Activated CD8-positive, alpha-beta T cell treated with anti-CD3 and anti-CD28 coated beads, Interleukin-2, amount 10 ng/mL, durations not matched to agents 7 days and 5 days (primary cell): ENCODE data around the gene SMCP. TPM values are rescaled to one million over a fixed set of nuclear protein-coding genes. Genes with fewer than 3 reads are reported as not detected.

ENCODE experiments used
- ATAC-seq: fragments of 150-1000 bp; cut with Tn5 transposase; one replicate; pipeline ENCODE4 v1.10.0; 2021; ENCODE audit warnings: moderate library complexity
- CTCF ChIA-PET: fragments of 350-600 bp; sonication (Branson Sonifier 250); formaldehyde crosslinking; loops from one replicate; lab custom pipeline; 2021; ENCODE audit warnings: antibody characterized with exemption; lab: Charles Lee
- POLR2A ChIA-PET: fragments of 350-600 bp; sonication (Branson Sonifier 250); formaldehyde crosslinking; loops from one replicate; lab custom pipeline; 2021; ENCODE audit warnings: antibody characterized with exemption; lab: Charles Lee
- DNase-seq: peaks from one replicate; pipeline ENCODE4 v3.0.0-alpha.2; 2020
- H3K27ac Mint-ChIP-seq: one replicate; pipeline ENCODE4 v1.8.0; 2021; ENCODE audit warnings: mild to moderate bottlenecking, mixed read lengths
- H3K27me3 Mint-ChIP-seq: one replicate; pipeline ENCODE4 v1.8.0; 2021; ENCODE audit warnings: low read depth, mixed read lengths
- H3K36me3 Mint-ChIP-seq: one replicate; pipeline ENCODE4 v1.8.0; 2021; ENCODE audit warnings: low read depth, mixed read lengths
- H3K4me1 Mint-ChIP-seq: one replicate; pipeline ENCODE4 v1.8.0; 2021; ENCODE audit warnings: low read depth, mixed read lengths
- H3K4me3 Mint-ChIP-seq: one replicate; pipeline ENCODE4 v1.8.0; 2021; ENCODE audit warnings: mild to moderate bottlenecking, mixed read lengths
- H3K9me3 Mint-ChIP-seq: one replicate; pipeline ENCODE4 v1.8.0; 2022; ENCODE audit warnings: mixed read lengths; ENCODE audit not compliant: insufficient read depth
- total RNA-seq, 2 experiments: library from RNA; stranded (reverse); gene quantifications; one replicate each; pipeline ENCODE4 v1.2.3, GENCODE V29; 2021

The SMCP gene
- total RNA-seq, 2 experiments from 2014 or later = not detected

GRCh38 chr1:152886758-152887409 lies 8.8 kb downstream of the SMCP start:
- ATAC-seq (no peak), DNase-seq (no peak)
- POLR2A ChIA-PET = no interaction called here
- H3K4me1 Mint-ChIP-seq = no peaks in the 10 kb centered on the region
- H3K27ac Mint-ChIP-seq = no peak overlapping the region
- H3K9me3 Mint-ChIP-seq = no peaks in the 10 kb centered on the region
- H3K4me3 Mint-ChIP-seq = no peak overlapping the region
- H3K36me3 Mint-ChIP-seq = no peaks in the 10 kb centered on the region
- peaks cover 15% of the 10 kb centered on the region for H3K27me3 Mint-ChIP-seq
- CTCF ChIA-PET = no interaction called here

GRCh38 chr1:152888126-152888525 lies 10.0 kb downstream of the SMCP start:
- H3K27ac Mint-ChIP-seq = no peak overlapping the region
- H3K36me3 Mint-ChIP-seq = no peaks in the 10 kb centered on the region
- POLR2A ChIA-PET = no interaction called here
- H3K27me3 Mint-ChIP-seq = peaks cover 21% of the 10 kb centered on the region
- DNase-seq (no peak), ATAC-seq (no peak)
- CTCF ChIA-PET = interaction anchor here (1.0 kb wide), 1 partner anchor 10 kb away, joined by 4 read pairs; the partner anchor contains the start of gene SMCP
- H3K4me3 Mint-ChIP-seq = no peak overlapping the region
- no peaks in the 10 kb centered on the region for H3K9me3 Mint-ChIP-seq
- H3K4me1 Mint-ChIP-seq = no peaks in the 10 kb centered on the region

GRCh38 chr1:152899027-152899426 lies 20.9 kb downstream of the SMCP start:
- CTCF ChIA-PET = no interaction called here
- POLR2A ChIA-PET = no interaction called here

GRCh38 chr1:152899883-152900282 lies 21.8 kb downstream of the SMCP start:
- Mint-ChIP-seq H3K27me3 (peaks cover 8% of the 10 kb centered on the region), H3K27ac (no peak overlapping the region), H3K4me1 (no peaks in the 10 kb centered on the region), H3K36me3 (no peaks in the 10 kb centered on the region), H3K9me3 (no peaks in the 10 kb centered on the region), H3K4me3 (no peak overlapping the region)
- no peak for DNase-seq
- ChIA-PET POLR2A (no interaction called here), CTCF (no interaction called here)
- no peak for ATAC-seq

More at GRCh38 chr1:152899027-152899426, 20.9 kb downstream of the SMCP start:
- no peaks in the 10 kb centered on the region for H3K36me3 Mint-ChIP-seq
- peaks cover 12% of the 10 kb centered on the region for H3K27me3 Mint-ChIP-seq
- H3K27ac Mint-ChIP-seq = no peak overlapping the region
- no peaks in the 10 kb centered on the region for H3K4me1 Mint-ChIP-seq
- no peak for DNase-seq
- H3K4me3 Mint-ChIP-seq = no peak overlapping the region
- no peaks in the 10 kb centered on the region for H3K9me3 Mint-ChIP-seq
- ATAC-seq = no peak

GRCh38 chr1:152901631-152902030 lies 23.5 kb downstream of the SMCP start:
- ATAC-seq (no peak), DNase-seq (no peak)
- H3K27me3 Mint-ChIP-seq = peaks cover 8% of the 10 kb centered on the region
- no peak overlapping the region for H3K4me3 Mint-ChIP-seq
- no peak overlapping the region for H3K27ac Mint-ChIP-seq
- H3K36me3 Mint-ChIP-seq = no peaks in the 10 kb centered on the region
- H3K4me1 Mint-ChIP-seq = no peaks in the 10 kb centered on the region
- POLR2A ChIA-PET = no interaction called here
- CTCF ChIA-PET = no interaction called here
- H3K9me3 Mint-ChIP-seq = no peaks in the 10 kb centered on the region

GRCh38 chr1:152902636-152903035 lies 24.5 kb downstream of the SMCP start:
- Mint-ChIP-seq H3K4me1 (no peaks in the 10 kb centered on the region), H3K4me3 (no peak overlapping the region), H3K27ac (no peak overlapping the region), H3K36me3 (no peaks in the 10 kb centered on the region), H3K27me3 (peaks cover 8% of the 10 kb centered on the region), H3K9me3 (no peaks in the 10 kb centered on the region)
- ATAC-seq (no peak), DNase-seq (no peak)
- POLR2A ChIA-PET = no interaction called here
- CTCF ChIA-PET = no interaction called here

GRCh38 chr1:152904688-152905440 lies 26.7 kb downstream of the SMCP start:
- no peaks in the 10 kb centered on the region for H3K36me3 Mint-ChIP-seq
- H3K27me3 Mint-ChIP-seq = peaks cover 4% of the 10 kb centered on the region
- no peaks in the 10 kb centered on the region for H3K9me3 Mint-ChIP-seq
- no peak overlapping the region for H3K4me3 Mint-ChIP-seq
- H3K27ac Mint-ChIP-seq = no peak overlapping the region
- ATAC-seq (no peak), DNase-seq (no peak)
- POLR2A ChIA-PET = no interaction called here
- no peaks in the 10 kb centered on the region for H3K4me1 Mint-ChIP-seq
- CTCF ChIA-PET = no interaction called here

GRCh38 chr1:152906023-152906565 lies 28.0 kb downstream of the SMCP start:
- Mint-ChIP-seq H3K27ac (no peak overlapping the region), H3K4me3 (no peak overlapping the region), H3K4me1 (no peaks in the 10 kb centered on the region), H3K36me3 (no peaks in the 10 kb centered on the region), H3K27me3 (no peaks in the 10 kb centered on the region), H3K9me3 (no peaks in the 10 kb centered on the region)
- ATAC-seq = no peak
- no peak for DNase-seq
- ChIA-PET CTCF (no interaction called here), POLR2A (no interaction called here)

- Mint-ChIP-seq H3K4me3 (no peak within 1 kb of the TSS), H3K36me3 (no peaks in the 10 kb centered on the region), H3K9me3 (no peaks in the 10 kb centered on the region), H3K4me1 (no peaks in the 10 kb centered on the region), H3K27me3 (peaks cover 3% of the 10 kb centered on the region), H3K27ac (no peak within 1 kb of the TSS)
- CTCF ChIA-PET = no interaction called here
- POLR2A ChIA-PET = no interaction called here
- no peak for ATAC-seq
- no peak for DNase-seq
Observed at GRCh38 chr1:152907686-152908601, 29.8 kb downstream of the SMCP start, which contains the start of gene IVL. Gene IVL (plus strand): TSS chr1:152908546. CDS start chr1:152909798, 1,252 bp downstream.

GRCh38 chr1:152909206-152909605 lies 31.1 kb downstream of the SMCP start:
- no peaks in the 10 kb centered on the region for H3K36me3 Mint-ChIP-seq
- H3K27me3 Mint-ChIP-seq = peaks cover 8% of the 10 kb centered on the region
- no peaks in the 10 kb centered on the region for H3K9me3 Mint-ChIP-seq
- H3K4me3 Mint-ChIP-seq = no peak overlapping the region
- POLR2A ChIA-PET = no interaction called here
- DNase-seq (no peak), ATAC-seq (no peak)
- no peaks in the 10 kb centered on the region for H3K4me1 Mint-ChIP-seq
- CTCF ChIA-PET = no interaction called here
- no peak overlapping the region for H3K27ac Mint-ChIP-seq

- Mint-ChIP-seq H3K27me3 (peaks cover 13% of the 10 kb centered on the region), H3K4me1 (no peaks in the 10 kb centered on the region), H3K9me3 (no peaks in the 10 kb centered on the region), H3K27ac (no peak overlapping the region), H3K4me3 (no peak overlapping the region), H3K36me3 (no peaks in the 10 kb centered on the region)
- ChIA-PET CTCF (no interaction called here), POLR2A (no interaction called here)
- DNase-seq (no peak), ATAC-seq (no peak)
Observed at GRCh38 chr1:152912471-152912870, 34.3 kb downstream of the SMCP start.
